ENCODE results near the gene HIVEP3.
A peak's percentile ranks its signal among the peaks of the same experiment; 100 is the strongest.

HIVEP3 gene

DNA sequence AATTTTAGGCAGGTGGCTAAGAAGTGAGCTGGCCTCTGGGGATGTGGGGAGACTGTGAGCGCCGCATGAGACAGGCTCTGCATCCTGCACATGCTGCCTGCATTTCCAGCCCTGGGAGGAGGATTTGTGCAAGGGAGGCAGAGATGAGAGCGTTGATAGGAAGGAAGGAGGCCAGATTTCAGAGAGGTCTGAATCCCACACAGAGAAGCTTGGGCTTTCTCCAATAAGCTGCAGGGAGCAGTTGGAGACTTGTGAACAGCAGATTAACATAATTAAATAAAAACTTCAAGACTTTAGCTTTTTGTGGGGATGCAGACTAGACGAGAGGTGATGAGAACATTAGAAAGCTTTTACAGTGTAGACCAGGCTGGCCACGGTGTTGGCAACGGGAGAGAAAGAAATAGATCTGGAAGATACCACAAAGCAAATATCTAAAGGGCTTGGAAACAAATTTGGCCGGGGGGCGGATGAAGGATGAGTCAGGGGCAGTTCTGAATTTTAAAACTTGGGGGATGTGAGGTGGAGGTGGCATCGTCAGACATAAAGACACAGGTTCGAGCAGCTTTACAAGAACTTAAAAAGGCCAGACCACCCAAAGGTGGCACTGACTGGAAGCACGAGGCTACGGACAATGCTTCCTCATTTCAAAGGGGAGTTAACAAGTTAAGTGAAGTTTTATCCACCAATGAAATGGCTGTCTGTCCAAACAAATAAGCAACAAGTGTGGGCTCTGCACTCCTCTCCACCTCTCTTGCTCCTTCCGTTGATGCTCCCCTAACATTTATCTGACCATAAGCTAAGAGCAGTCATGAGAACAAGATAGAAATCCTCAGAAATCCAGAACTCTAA, 57.0 kb downstream of the HIVEP3 start:
- peaks cover 15% of the 10 kb centered on the region for H3K4me1 ChIP-seq (ENCODE audit: control insufficient read depth, insufficient read depth, low read length)
- CTCF ChIA-PET: interaction anchor here (0.6 to 1.4 kb wide), 5 partner anchors 31 to 895 kb away, joined by 3 to 4 read pairs (median 3); no protein-coding TSS in a partner anchor
- no peaks in the 10 kb centered on the region for H3K9me3 ChIP-seq (ENCODE audit: control insufficient read depth, insufficient read depth, low read depth, low read length)
- POLR2A ChIA-PET: no interaction called here
- H3K36me3 ChIP-seq (ENCODE audit: control insufficient read depth in 2 of 2, insufficient read depth in 1 of 2, low read length in 2 of 2): no peaks in the 10 kb centered on the region
- H3K4me3 ChIP-seq (ENCODE audit: low read depth, low read length): no peak overlapping the region
- H3K27ac ChIP-seq (ENCODE audit: extremely low read depth, low read depth, low read length): no peak overlapping the region
- TF ChIP-seq, protein P1, sequence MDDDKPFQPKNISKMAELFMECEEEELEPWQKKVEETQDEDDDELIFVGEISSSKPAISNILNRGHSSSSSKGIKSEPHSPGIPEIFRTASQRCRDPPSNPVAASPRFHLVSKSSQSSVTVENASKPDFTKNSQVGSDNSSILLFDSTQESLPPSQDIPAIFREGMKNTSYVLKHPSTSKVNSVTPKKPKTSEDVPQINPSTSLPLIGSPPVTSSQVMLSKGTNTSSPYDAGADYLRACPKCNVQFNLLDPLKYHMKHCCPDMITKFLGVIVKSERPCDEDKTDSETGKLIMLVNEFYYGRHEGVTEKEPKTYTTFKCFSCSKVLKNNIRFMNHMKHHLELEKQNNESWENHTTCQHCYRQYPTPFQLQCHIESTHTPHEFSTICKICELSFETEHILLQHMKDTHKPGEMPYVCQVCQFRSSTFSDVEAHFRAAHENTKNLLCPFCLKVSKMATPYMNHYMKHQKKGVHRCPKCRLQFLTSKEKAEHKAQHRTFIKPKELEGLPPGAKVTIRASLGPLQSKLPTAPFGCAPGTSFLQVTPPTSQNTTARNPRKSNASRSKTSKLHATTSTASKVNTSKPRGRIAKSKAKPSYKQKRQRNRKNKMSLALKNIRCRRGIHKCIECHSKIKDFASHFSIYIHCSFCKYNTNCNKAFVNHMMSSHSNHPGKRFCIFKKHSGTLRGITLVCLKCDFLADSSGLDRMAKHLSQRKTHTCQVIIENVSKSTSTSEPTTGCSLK (tag by site-specific recombination; IDR thresholded peaks at IDR 0.05): no peak
- no peak for TF ChIP-seq ZBTB20 (tag by site-specific recombination; IDR thresholded peaks at IDR 0.05)
- TF ChIP-seq, protein P2, sequence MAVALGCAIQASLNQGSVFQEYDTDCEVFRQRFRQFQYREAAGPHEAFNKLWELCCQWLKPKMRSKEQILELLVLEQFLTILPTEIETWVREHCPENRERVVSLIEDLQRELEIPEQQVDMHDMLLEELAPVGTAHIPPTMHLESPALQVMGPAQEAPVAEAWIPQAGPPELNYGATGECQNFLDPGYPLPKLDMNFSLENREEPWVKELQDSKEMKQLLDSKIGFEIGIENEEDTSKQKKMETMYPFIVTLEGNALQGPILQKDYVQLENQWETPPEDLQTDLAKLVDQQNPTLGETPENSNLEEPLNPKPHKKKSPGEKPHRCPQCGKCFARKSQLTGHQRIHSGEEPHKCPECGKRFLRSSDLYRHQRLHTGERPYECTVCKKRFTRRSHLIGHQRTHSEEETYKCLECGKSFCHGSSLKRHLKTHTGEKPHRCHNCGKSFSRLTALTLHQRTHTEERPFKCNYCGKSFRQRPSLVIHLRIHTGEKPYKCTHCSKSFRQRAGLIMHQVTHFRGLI (tag by site-specific recombination; IDR thresholded peaks at IDR 0.05): no peak
- peak; percentile 73 for TF ChIP-seq WT1 (tag by site-specific recombination; IDR thresholded peaks at IDR 0.05)
- no peak for TF ChIP-seq ZSCAN16 (tag by site-specific recombination; IDR thresholded peaks at IDR 0.05)
- TF ChIP-seq HOXC10 (CRISPR knock-in tag; IDR thresholded peaks at IDR 0.05): no peak
- TF ChIP-seq ZNF776 (tag by site-specific recombination; IDR thresholded peaks at IDR 0.05; ENCODE audit: borderline replicate concordance): no peak
- TF ChIP-seq SCRT1 (tag by site-specific recombination; IDR thresholded peaks at IDR 0.05; ENCODE audit: borderline replicate concordance): peak; percentile 58; the same call in 1 of the 2 replicates
- peak; percentile 47; the same call in 1 of the 2 replicates for TF ChIP-seq ZBTB17 (tag by site-specific recombination; IDR thresholded peaks at IDR 0.05)
- TF ChIP-seq ZSCAN30 (tag by site-specific recombination; IDR thresholded peaks at IDR 0.05): no peak
- TF ChIP-seq MEIS1 (CRISPR knock-in tag; IDR thresholded peaks at IDR 0.05; ENCODE audit: borderline replicate concordance): no peak
- TF ChIP-seq KLF7 (tag by site-specific recombination; IDR thresholded peaks at IDR 0.05; ENCODE audit: borderline replicate concordance): no peak
- TF ChIP-seq, protein P3, sequence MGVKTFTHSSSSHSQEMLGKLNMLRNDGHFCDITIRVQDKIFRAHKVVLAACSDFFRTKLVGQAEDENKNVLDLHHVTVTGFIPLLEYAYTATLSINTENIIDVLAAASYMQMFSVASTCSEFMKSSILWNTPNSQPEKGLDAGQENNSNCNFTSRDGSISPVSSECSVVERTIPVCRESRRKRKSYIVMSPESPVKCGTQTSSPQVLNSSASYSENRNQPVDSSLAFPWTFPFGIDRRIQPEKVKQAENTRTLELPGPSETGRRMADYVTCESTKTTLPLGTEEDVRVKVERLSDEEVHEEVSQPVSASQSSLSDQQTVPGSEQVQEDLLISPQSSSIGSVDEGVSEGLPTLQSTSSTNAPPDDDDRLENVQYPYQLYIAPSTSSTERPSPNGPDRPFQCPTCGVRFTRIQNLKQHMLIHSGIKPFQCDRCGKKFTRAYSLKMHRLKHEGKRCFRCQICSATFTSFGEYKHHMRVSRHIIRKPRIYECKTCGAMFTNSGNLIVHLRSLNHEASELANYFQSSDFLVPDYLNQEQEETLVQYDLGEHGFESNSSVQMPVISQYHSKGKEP (tag by site-specific recombination; IDR thresholded peaks at IDR 0.05): peak; percentile 42; the same call in 1 of the 2 replicates
- TF ChIP-seq ZNF529 (tag by site-specific recombination; IDR thresholded peaks at IDR 0.05; ENCODE audit: insufficient replicate concordance): no peak
- TF ChIP-seq ZNF114 (tag by site-specific recombination; IDR thresholded peaks at IDR 0.05): no peak
- peak; percentile 89 for TF ChIP-seq SCRT2 (tag by site-specific recombination; IDR thresholded peaks at IDR 0.05)
- TF ChIP-seq ZNF600 (tag by site-specific recombination; IDR thresholded peaks at IDR 0.05): 0 out of 2 replicates have a peak, but pooled peaks have one; percentile 38
- TF ChIP-seq, protein P4, sequence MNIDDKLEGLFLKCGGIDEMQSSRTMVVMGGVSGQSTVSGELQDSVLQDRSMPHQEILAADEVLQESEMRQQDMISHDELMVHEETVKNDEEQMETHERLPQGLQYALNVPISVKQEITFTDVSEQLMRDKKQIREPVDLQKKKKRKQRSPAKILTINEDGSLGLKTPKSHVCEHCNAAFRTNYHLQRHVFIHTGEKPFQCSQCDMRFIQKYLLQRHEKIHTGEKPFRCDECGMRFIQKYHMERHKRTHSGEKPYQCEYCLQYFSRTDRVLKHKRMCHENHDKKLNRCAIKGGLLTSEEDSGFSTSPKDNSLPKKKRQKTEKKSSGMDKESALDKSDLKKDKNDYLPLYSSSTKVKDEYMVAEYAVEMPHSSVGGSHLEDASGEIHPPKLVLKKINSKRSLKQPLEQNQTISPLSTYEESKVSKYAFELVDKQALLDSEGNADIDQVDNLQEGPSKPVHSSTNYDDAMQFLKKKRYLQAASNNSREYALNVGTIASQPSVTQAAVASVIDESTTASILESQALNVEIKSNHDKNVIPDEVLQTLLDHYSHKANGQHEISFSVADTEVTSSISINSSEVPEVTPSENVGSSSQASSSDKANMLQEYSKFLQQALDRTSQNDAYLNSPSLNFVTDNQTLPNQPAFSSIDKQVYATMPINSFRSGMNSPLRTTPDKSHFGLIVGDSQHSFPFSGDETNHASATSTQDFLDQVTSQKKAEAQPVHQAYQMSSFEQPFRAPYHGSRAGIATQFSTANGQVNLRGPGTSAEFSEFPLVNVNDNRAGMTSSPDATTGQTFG (tag by site-specific recombination; IDR thresholded peaks at IDR 0.05; ENCODE audit: borderline replicate concordance): no peak
- TF ChIP-seq, protein P5, sequence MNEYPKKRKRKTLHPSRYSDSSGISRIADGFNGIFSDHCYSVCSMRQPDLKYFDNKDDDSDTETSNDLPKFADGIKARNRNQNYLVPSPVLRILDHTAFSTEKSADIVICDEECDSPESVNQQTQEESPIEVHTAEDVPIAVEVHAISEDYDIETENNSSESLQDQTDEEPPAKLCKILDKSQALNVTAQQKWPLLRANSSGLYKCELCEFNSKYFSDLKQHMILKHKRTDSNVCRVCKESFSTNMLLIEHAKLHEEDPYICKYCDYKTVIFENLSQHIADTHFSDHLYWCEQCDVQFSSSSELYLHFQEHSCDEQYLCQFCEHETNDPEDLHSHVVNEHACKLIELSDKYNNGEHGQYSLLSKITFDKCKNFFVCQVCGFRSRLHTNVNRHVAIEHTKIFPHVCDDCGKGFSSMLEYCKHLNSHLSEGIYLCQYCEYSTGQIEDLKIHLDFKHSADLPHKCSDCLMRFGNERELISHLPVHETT (tag by site-specific recombination; IDR thresholded peaks at IDR 0.05): no peak
- TF ChIP-seq, protein P6, sequence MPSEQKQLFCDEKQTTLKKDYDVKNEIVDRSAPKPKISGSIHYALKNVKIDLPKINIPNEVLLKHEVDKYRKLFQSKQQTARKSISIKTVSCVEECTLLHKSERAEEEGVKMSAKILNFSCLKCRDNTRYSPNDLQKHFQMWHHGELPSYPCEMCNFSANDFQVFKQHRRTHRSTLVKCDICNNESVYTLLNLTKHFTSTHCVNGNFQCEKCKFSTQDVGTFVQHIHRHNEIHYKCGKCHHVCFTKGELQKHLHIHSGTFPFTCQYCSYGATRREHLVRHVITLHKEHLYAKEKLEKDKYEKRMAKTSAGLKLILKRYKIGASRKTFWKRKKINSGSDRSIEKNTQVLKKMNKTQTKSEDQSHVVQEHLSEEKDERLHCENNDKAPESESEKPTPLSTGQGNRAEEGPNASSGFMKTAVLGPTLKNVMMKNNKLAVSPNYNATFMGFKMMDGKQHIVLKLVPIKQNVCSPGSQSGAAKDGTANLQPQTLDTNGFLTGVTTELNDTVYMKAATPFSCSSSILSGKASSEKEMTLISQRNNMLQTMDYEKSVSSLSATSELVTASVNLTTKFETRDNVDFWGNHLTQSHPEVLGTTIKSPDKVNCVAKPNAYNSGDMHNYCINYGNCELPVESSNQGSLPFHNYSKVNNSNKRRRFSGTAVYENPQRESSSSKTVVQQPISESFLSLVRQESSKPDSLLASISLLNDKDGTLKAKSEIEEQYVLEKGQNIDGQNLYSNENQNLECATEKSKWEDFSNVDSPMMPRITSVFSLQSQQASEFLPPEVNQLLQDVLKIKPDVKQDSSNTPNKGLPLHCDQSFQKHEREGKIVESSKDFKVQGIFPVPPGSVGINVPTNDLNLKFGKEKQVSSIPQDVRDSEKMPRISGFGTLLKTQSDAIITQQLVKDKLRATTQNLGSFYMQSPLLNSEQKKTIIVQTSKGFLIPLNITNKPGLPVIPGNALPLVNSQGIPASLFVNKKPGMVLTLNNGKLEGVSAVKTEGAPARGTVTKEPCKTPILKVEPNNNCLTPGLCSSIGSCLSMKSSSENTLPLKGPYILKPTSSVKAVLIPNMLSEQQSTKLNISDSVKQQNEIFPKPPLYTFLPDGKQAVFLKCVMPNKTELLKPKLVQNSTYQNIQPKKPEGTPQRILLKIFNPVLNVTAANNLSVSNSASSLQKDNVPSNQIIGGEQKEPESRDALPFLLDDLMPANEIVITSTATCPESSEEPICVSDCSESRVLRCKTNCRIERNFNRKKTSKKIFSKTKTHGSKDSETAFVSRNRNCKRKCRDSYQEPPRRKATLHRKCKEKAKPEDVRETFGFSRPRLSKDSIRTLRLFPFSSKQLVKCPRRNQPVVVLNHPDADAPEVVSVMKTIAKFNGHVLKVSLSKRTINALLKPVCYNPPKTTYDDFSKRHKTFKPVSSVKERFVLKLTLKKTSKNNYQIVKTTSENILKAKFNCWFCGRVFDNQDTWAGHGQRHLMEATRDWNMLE (tag by site-specific recombination; conservative IDR thresholded peaks at IDR 0.05; ENCODE audit: low read depth): no peak

Data from HEK293 (cell line).